Stimulated activated CD4-positive, alpha-beta T cell treated with anti-CD3 and anti-CD28 coated beads, Interleukin-4, amount 100 ng/mL, for 4 hours (primary cell): ENCODE results near the gene SLAIN1.

Experiments
- DNase-seq, 2 experiments: peaks; one replicate each; pipeline ENCODE4 v3.0.0-alpha.2; 2020

SLAIN1 gene

GRCh38 chr13:77760893-77761292 is 63.4 kb downstream of the SLAIN1 start:
- DNase-seq = no peak

DNA sequence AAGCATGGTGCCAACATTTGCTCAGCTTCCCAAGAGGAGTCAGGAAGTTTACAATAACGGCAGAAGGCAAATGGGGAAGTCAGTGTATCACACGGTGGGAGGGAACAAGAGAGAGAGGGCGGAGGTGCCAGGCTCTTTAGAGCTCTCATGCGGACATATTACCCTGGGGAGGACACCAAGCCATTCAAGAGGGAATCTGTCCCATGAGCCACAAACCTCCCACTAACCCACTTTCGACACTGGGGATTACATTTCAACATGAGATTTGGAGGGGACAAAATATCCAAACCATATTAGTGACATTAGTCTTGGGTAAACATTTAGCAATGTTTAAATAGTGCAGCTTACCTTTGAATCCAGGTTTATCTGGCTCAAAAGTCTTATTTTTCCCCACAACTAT is 69.9 kb downstream of the SLAIN1 start:
- DNase-seq = no peak

- DNase-seq = no peak
Observed at GRCh38 chr13:77774181-77774580, 76.7 kb downstream of the SLAIN1 start.

DNA sequence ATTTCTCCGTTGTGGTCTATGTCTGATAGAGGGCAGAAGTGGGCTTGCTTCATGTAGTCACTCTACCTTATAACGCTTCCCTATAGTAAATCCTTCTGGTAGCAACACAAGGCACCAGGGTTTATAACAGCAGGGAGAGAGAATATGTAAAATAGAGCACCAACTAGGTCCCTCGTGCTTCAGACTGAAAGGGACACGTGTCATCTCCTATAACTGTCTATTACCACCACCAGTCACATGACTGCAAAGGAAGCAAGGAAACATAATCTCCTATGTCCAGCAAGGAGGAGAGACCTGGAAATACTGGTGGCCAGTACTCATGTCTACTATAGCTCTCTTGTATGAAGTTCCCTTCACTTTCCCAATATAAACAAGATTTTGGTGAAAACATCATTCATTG is 79.2 kb downstream of the SLAIN1 start:
- no peak for DNase-seq

DNA sequence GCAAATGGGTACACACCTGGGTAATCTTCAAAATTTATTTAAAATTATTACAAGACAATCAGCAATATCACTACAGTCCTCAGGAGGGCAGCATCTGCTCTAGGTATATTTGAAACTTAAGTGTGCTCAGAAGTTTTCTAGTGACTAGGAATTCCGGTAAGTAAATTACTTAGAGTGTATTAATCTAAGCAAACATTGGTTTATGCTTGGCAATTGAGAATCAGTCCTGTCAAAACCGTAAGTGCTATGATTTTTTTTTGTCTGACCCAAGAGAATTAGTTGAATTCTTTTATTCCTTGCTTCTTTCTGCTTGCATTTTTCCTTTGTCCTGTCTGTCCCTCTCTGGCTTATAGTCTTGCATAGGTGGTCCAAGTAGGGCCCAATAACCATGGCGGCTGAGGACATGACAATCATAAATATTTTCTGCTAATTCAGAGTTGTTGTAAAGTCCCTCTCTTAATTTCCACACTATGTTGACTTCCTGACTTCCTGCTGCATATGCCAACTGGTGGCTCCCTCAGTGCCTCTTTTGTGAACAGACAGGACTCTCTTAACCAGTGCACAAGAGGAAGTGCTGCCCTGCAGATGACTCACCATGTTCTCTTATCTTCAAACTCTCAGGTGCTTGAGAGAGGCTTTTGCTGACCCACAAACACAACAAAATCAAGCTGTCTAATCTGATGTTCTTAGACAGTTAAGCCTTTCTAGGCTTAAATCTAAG is 82.2 kb downstream of the SLAIN1 start:
- DNase-seq = no peak

- no peak for DNase-seq
Observed at GRCh38 chr13:77781808-77782207, 84.3 kb downstream of the SLAIN1 start.

DNA sequence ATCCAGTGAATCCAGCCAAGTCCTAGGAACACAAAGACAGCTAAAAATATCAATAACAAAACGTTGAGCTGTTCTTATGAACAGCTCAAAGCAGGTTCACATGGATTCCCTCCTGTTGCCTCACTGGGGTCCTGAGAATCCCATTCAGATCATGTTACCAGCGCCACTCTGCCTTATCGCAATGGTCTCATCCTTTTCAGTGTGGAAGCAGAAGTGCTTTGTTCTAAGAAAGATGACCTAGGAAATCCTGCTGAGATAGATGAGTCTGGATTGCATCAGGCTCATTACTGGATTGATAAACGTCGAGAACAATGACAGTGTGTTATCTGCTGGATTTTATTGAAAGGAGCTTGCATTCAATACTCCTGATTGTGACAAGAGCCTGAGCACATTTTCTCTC is 87.0 kb downstream of the SLAIN1 start:
- DNase-seq = no peak

DNA sequence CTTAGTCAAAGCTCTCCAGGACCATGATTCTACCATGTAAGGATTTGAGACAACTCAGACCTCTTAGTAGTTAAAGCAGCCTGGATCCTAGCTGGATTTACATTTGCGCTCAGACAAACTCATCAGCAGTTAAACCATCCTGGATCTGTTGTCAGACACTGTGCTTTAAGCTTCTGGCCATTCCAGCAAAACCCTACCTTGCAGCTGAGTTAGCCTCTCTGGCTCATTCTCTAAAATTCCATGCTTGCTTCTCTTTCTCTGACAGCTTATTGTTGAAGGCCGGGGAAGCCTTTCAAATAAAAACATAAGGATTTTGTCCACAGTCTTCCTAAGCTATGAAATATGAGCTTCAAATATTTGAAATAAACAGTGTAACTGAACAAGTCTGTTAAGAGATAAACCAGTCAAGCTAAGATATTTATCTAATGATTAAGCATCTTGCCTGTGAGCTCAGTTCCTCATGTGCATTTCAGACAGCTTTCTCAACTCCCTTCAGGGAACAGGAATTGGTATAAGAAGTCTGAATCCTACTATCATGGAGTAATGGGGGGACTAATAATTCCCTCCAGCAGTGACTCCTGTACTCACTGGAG is 89.3 kb downstream of the SLAIN1 start:
- no peak for DNase-seq

- DNase-seq = no peak
Observed at GRCh38 chr13:77789376-77789775, 91.9 kb downstream of the SLAIN1 start.

DNA sequence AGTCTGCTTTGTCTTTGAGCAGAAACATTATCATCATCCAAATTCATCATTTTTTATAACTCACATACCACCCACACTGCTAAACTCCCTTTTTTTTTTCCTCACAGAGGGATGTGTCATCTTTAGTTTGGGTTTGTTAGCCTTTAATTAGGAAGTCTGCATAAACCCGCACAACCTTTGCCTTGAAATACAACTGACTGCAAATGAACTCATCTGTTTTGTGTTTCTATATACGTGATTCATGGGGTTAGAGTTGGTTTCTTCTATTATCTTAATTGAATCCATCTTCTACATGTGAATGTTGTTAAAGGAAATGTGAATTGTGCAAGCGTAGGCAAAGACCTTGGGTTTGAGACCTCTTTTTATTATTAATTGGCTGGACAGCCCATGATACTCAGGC is 102.7 kb downstream of the SLAIN1 start:
- DNase-seq = no peak

- no peak for DNase-seq
Observed at GRCh38 chr13:77806518-77806917, 109.0 kb downstream of the SLAIN1 start.

- DNase-seq = no peak
Observed at GRCh38 chr13:77807431-77808135, 110.1 kb downstream of the SLAIN1 start.

DNA sequence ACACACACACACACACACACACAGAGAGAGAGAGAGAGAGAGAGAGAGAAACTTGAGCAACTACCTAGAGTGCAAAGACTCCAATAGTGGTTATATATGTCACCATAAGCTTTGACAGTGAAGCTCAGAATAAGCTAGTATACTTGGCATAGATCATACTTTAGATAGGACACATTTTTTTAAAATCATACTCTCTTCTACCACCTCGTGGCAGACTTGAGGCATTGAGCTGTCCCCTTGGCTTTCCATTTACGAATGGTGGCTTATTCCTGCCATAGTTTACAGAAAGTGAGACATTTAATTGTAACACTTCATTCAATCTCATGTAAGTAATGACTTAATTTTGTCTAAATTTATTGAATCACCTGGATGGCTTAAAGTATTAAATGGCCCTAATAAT is 112.9 kb downstream of the SLAIN1 start:
- no peak for DNase-seq

DNA sequence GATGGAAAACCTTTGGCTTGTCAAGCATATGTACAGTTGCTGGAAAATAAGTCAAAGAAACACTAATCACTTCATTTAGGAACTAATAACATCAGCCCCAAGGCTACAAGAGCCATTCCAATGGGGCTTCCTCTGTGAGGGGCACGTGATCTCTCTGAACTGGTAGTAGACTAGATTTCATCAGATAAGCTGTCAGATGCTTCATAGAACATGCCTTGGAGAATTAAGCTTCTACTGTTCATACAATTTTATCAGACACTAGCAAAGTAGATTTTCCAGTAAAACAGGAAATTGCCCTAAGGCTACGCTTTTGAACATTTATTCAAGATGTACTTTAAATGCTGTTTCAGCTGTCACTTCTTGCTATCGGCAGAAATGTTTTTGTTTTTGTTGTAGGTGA is 113.4 kb downstream of the SLAIN1 start:
- no peak for DNase-seq

GRCh38 chr13:77811381-77811780 is 113.9 kb downstream of the SLAIN1 start:
- DNase-seq = no peak

- no peak for DNase-seq
Observed at GRCh38 chr13:77811981-77812380, 114.5 kb downstream of the SLAIN1 start.
